GM12891 (cell line): ENCODE data around the gene LPIN2.

ENCODE experiments used
- DNase-seq: peaks from one replicate; pipeline ENCODE4 v3.0.0; 2011; ENCODE audit warnings: low spot score; ENCODE audit not compliant: insufficient read length
- FAIRE-seq: peaks from 2 replicates; lab custom pipeline; 2011; peaks lifted over from hg19 to GRCh38; lab: Jason Lieb, UNC
- PAX5 ChIP-seq: IDR thresholded peaks from 2 replicates; pipeline ENCODE4 v1.6.1; 2011; ENCODE audit warnings: low read length, moderate library complexity, mild to moderate bottlenecking; ENCODE audit not compliant: insufficient read depth, severe bottlenecking
- POLR2A ChIP-seq: IDR thresholded peaks from 2 replicates; pipeline ENCODE4 v1.6.1; 2011; ENCODE audit warnings: low read depth, low read length, control low read depth
- POLR2AphosphoS5 ChIP-seq: IDR thresholded peaks from 2 replicates; pipeline ENCODE4 v1.6.1; 2011; ENCODE audit warnings: low read depth, low read length, control low read depth
- POU2F2 ChIP-seq: IDR thresholded peaks from 2 replicates; pipeline ENCODE4 v1.6.1; 2011; ENCODE audit warnings: low read depth, mild to moderate bottlenecking, control low read depth, low read length, moderate library complexity
- SPI1 ChIP-seq: IDR thresholded peaks from 2 replicates; pipeline ENCODE4 v1.6.1; 2011; ENCODE audit warnings: low read depth, low read length, control low read depth
- TAF1 ChIP-seq: IDR thresholded peaks from 2 replicates; pipeline ENCODE4 v1.6.1; 2011; ENCODE audit warnings: low read depth, low read length, control low read depth

LPIN2 gene

GRCh38 chr18:3044931-3045698 is 32.2 kb upstream of the LPIN2 start:
- FAIRE-seq (no peak), DNase-seq (no peak)
- no peak for TF ChIP-seq SPI1
- no peak for TF ChIP-seq POU2F2
- TF ChIP-seq POLR2A, result no peak
- TF ChIP-seq POLR2AphosphoS5, result no peak
- TF ChIP-seq TAF1, result no peak
- TF ChIP-seq PAX5, result no peak

GRCh38 chr18:3042379-3042778 is 29.4 kb upstream of the LPIN2 start:
- no peak for FAIRE-seq
- no peak for TF ChIP-seq SPI1
- no peak for TF ChIP-seq TAF1
- TF ChIP-seq PAX5, result no peak
- no peak for TF ChIP-seq POLR2AphosphoS5
- TF ChIP-seq POLR2A, result no peak
- no peak for TF ChIP-seq POU2F2
- DNase-seq, result no peak

- no peak for DNase-seq
- TF ChIP-seq POU2F2, result no peak
- TF ChIP-seq POLR2AphosphoS5, result no peak
- TF ChIP-seq PAX5, result no peak
- FAIRE-seq, result no peak
These were observed 28.9 kb upstream of the LPIN2 start for GRCh38 chr18:3041843-3042242.

GRCh38 chr18:3040881-3041280 is 27.9 kb upstream of the LPIN2 start:
- TF ChIP-seq SPI1 (no peak), POLR2A (no peak), POU2F2 (no peak), PAX5 (no peak), TAF1 (no peak), POLR2AphosphoS5 (no peak)
- no peak for FAIRE-seq
- DNase-seq, result no peak

- FAIRE-seq, result no peak
- no peak for DNase-seq
- TF ChIP-seq SPI1, result no peak
- TF ChIP-seq POLR2A, result no peak
- no peak for TF ChIP-seq POU2F2
- TF ChIP-seq POLR2AphosphoS5, result no peak
- TF ChIP-seq TAF1, result no peak
- no peak for TF ChIP-seq PAX5
These were observed 27.2 kb upstream of the LPIN2 start for GRCh38 chr18:3040173-3040572.

- DNase-seq, result peak; percentile 54
- peak; percentile 95 for FAIRE-seq
These were observed 24.5 kb upstream of the LPIN2 start for GRCh38 chr18:3037423-3037915.

GRCh38 chr18:3036108-3036507 is 23.2 kb upstream of the LPIN2 start:
- TF ChIP-seq SPI1 (no peak), PAX5 (no peak), TAF1 (no peak), POU2F2 (no peak), POLR2AphosphoS5 (no peak), POLR2A (no peak)
- FAIRE-seq (no peak), DNase-seq (no peak)

More at GRCh38 chr18:3037423-3037915, 24.5 kb upstream of the LPIN2 start:
- TF ChIP-seq PAX5 (no peak), POLR2AphosphoS5 (no peak), POU2F2 (no peak), TAF1 (no peak), SPI1 (peak; percentile 42), POLR2A (0 out of 2 replicates have a peak, but pooled peaks have one; percentile 27)

GRCh38 chr18:3035635-3036034 is 22.7 kb upstream of the LPIN2 start:
- FAIRE-seq (no peak), DNase-seq (no peak)
- TF ChIP-seq POU2F2 (no peak), PAX5 (peak; percentile 71), POLR2AphosphoS5 (no peak), POLR2A (no peak), TAF1 (no peak)

GRCh38 chr18:3032721-3033120 is 19.8 kb upstream of the LPIN2 start:
- TF ChIP-seq POU2F2, result no peak
- TF ChIP-seq PAX5, result no peak
- no peak for TF ChIP-seq POLR2A
- TF ChIP-seq SPI1, result no peak
- no peak for TF ChIP-seq TAF1
- DNase-seq (no peak), FAIRE-seq (no peak)
